ENCODE data around the gene TEKTIP1.
"Not testable (repeated sequence)": the region's sequence is repeated elsewhere in the genome, so short reads cannot be mapped to it uniquely, and the experiment has no call there.

TEKTIP1 gene

GRCh38 chr19:3507371-3508120 is 31.4 kb upstream of the TEKTIP1 start:
- no peak for DNase-seq (ENCODE audit: low read depth in 2 of 2)

- DNase-seq (ENCODE audit: low read depth in 2 of 2) = not testable (repeated sequence)
Measured at GRCh38 chr19:3508121-3508661, 30.8 kb upstream of the TEKTIP1 start.

- DNase-seq (ENCODE audit: low read depth in 2 of 2) = no peak
Measured at GRCh38 chr19:3508771-3509535, 30.0 kb upstream of the TEKTIP1 start.

GRCh38 chr19:3509566-3509989 is 29.4 kb upstream of the TEKTIP1 start:
- no peak for DNase-seq (ENCODE audit: low read depth in 2 of 2)

- no peak for DNase-seq (ENCODE audit: low read depth in 2 of 2)
Measured at GRCh38 chr19:3510727-3511126, 28.2 kb upstream of the TEKTIP1 start.

GRCh38 chr19:3511506-3512251 is 27.3 kb upstream of the TEKTIP1 start:
- DNase-seq (ENCODE audit: low read depth in 2 of 2) = no peak

GRCh38 chr19:3512562-3513228 is 26.3 kb upstream of the TEKTIP1 start:
- no peak for DNase-seq (ENCODE audit: low read depth in 2 of 2)

- DNase-seq (ENCODE audit: low read depth in 2 of 2) = no peak
Measured at GRCh38 chr19:3513229-3514140, 25.5 kb upstream of the TEKTIP1 start.

- no peak for DNase-seq (ENCODE audit: low read depth in 2 of 2)
Measured at GRCh38 chr19:3514930-3515329, 24.0 kb upstream of the TEKTIP1 start.

GRCh38 chr19:3515891-3516422 is 23.0 kb upstream of the TEKTIP1 start:
- peak; percentile 21 to 23 for DNase-seq (ENCODE audit: low read depth in 2 of 2)

GRCh38 chr19:3516675-3517207 is 22.2 kb upstream of the TEKTIP1 start:
- DNase-seq (ENCODE audit: low read depth in 2 of 2) = no peak

GRCh38 chr19:3517638-3518037 is 21.3 kb upstream of the TEKTIP1 start:
- DNase-seq (ENCODE audit: low read depth in 2 of 2) = no peak

- DNase-seq (ENCODE audit: low read depth in 2 of 2) = no peak
Measured at GRCh38 chr19:3518255-3518654, 20.7 kb upstream of the TEKTIP1 start.

- DNase-seq (ENCODE audit: low read depth in 2 of 2) = no peak
Measured at GRCh38 chr19:3518659-3519058, 20.3 kb upstream of the TEKTIP1 start.

- DNase-seq (ENCODE audit: low read depth in 2 of 2) = no peak
Measured at GRCh38 chr19:3519126-3519525, 19.8 kb upstream of the TEKTIP1 start.

- no peak for DNase-seq (ENCODE audit: low read depth in 2 of 2)
Measured at GRCh38 chr19:3520166-3521103, 18.5 kb upstream of the TEKTIP1 start.

- no peak for DNase-seq (ENCODE audit: low read depth in 2 of 2)
Measured at GRCh38 chr19:3521104-3521445, 17.9 kb upstream of the TEKTIP1 start.

GRCh38 chr19:3522421-3523360 is 16.3 kb upstream of the TEKTIP1 start:
- DNase-seq (ENCODE audit: low read depth in 2 of 2) = no peak

Measured in fibroblast of skin of left biceps (primary cell).